Measurements from ENCODE around the gene TMTC2.
"Not testable (repeated sequence)": the region's sequence is repeated elsewhere in the genome, so short reads cannot be mapped to it uniquely, and the experiment has no call there.

The TMTC2 gene

DNA sequence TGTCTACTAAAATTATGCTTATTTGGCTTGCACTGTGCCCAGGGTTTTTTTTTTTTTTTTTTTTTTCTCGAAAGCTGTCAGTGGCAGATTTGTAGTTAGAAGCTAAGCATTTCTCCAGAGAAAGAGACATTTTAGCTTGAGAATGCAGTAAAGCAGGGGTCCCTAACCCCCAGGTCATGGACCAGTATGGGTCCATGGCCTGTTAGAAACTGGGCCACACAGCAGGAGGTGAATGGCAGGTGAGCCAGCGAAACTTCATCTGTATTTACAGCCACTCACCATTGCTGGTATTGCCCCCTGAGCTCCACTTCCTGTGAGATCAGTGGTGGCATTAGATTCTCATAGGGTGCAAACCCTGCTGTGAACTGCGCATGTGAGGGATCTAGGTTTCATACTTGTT, 73.7 kb downstream of the TMTC2 start:
- H3K27me3 ChIP-seq (replicated peaks) = no peaks in the 10 kb centered on the region
- no peaks in the 10 kb centered on the region for H3K36me3 ChIP-seq (replicated peaks)
- H3K27ac ChIP-seq = no peak overlapping the region
- TF ChIP-seq, protein P1, sequence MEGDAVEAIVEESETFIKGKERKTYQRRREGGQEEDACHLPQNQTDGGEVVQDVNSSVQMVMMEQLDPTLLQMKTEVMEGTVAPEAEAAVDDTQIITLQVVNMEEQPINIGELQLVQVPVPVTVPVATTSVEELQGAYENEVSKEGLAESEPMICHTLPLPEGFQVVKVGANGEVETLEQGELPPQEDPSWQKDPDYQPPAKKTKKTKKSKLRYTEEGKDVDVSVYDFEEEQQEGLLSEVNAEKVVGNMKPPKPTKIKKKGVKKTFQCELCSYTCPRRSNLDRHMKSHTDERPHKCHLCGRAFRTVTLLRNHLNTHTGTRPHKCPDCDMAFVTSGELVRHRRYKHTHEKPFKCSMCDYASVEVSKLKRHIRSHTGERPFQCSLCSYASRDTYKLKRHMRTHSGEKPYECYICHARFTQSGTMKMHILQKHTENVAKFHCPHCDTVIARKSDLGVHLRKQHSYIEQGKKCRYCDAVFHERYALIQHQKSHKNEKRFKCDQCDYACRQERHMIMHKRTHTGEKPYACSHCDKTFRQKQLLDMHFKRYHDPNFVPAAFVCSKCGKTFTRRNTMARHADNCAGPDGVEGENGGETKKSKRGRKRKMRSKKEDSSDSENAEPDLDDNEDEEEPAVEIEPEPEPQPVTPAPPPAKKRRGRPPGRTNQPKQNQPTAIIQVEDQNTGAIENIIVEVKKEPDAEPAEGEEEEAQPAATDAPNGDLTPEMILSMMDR (IDR thresholded peaks at IDR 0.05; ENCODE audit: low read depth, low read length, missing control alignments) = no peak
- in situ Hi-C loops (cut with HindIII; ENCODE audit: low pct_ligation_motif_present, low sequenced_read_pairs) = no loop called here
- H3K4me3 ChIP-seq (ENCODE audit: low read depth, low read length) = no peak overlapping the region
- no peak for DNase-seq

- H3K4me3 ChIP-seq (ENCODE audit: low read depth, low read length); H3K27me3 ChIP-seq (replicated peaks): not testable (repeated sequence)
Measured at GRCh38 chr12:82765206-82765605, 78.5 kb downstream of the TMTC2 start.

DNA sequence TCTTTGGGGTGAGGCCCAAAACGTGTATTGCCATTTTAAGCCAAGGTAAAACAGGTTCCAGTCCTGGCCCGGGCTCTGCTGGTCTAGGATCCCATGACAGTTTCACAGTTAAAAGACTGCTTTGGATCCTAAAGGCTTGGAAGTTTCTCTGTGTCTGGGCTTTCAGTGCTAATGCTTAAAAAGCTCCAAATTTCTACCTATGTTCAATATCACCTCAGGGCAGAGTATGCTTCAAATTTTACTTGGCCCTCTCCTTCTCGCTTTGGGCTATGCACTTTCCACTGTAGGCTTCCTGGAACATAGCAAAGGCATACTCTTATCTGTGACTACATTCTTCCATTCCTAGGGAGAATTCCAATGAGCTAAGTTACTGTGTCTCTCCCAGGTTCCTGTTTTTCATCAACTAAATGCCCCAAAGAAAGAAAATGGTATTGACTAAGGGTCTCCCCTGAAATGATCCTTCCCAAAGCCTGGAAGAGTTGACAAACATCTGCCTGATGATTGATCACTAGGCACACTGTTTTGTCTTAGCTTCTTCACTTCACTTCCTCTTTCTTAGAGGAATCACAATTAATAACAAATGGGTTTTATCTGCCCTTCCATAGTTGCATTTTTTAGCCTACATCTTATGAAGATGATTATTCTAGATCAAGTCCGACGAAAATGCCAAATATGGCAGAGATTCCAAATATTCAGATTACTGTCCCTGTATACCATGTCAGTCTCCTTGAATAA, 79.4 kb downstream of the TMTC2 start:
- TF ChIP-seq, protein P1 (IDR thresholded peaks at IDR 0.05; ENCODE audit: low read depth, low read length, missing control alignments) = no peak
- in situ Hi-C loops (cut with HindIII; ENCODE audit: low pct_ligation_motif_present, low sequenced_read_pairs) = no loop called here
- Histone ChIP-seq H3K4me3 (ENCODE audit: low read depth, low read length) (no peak overlapping the region), H3K27ac (no peak overlapping the region), H3K27me3 (replicated peaks) (no peaks in the 10 kb centered on the region), H3K36me3 (replicated peaks) (no peaks in the 10 kb centered on the region)
- DNase-seq = no peak

More at GRCh38 chr12:82765206-82765605, 78.5 kb downstream of the TMTC2 start:
- in situ Hi-C loops (cut with HindIII; ENCODE audit: low pct_ligation_motif_present, low sequenced_read_pairs); DNase-seq; H3K27ac ChIP-seq; H3K36me3 ChIP-seq (replicated peaks): not testable (repeated sequence)

DNA sequence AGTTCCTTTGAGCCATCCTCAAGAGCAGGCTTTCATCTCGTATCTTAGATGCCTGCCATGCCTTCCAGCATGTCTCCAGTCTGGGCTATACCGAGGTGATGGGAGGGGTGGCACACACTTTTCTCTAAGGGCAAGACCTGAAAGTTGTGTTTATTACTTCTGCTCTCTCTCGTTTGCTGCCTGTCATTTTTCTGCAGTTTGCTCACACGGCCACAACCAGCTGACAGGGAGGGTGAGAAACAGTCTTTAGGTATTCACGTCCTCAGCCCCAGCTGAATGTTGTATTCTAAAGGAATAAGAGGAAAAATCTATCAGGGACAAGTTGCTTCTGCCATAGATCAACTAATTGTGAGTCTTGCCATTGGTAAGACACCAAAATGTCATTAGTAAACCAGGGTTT, 88.0 kb downstream of the TMTC2 start:
- Histone ChIP-seq H3K36me3 (replicated peaks) (no peaks in the 10 kb centered on the region), H3K27me3 (replicated peaks) (no peaks in the 10 kb centered on the region), H3K27ac (no peak overlapping the region), H3K4me3 (ENCODE audit: low read depth, low read length) (no peak overlapping the region)
- in situ Hi-C loops (cut with HindIII; ENCODE audit: low pct_ligation_motif_present, low sequenced_read_pairs) = no loop called here
- TF ChIP-seq, protein P1 (IDR thresholded peaks at IDR 0.05; ENCODE audit: low read depth, low read length, missing control alignments) = no peak
- no peak for DNase-seq

DNA sequence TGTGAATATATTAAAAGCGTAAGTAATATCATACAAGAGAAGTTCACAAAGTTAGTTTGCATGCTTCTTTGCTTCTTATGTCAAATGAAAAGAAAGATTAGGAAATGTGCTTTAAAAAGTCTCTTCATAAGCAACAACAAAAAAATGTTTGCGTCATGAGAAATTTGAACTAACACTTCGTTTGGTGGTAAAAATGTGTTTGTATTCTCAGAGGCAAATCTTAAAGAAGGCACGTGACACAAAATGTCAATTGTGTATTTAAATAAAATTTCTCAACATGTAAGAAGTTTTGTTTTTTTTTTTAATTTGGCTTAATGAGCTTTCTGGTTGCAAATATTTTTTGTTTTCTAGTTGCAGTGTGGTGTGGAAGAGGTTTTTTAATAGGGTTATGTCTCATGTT, 93.8 kb downstream of the TMTC2 start:
- no peak for DNase-seq
- Histone ChIP-seq H3K4me3 (ENCODE audit: low read depth, low read length) (no peak overlapping the region), H3K27ac (no peak overlapping the region), H3K36me3 (replicated peaks) (no peaks in the 10 kb centered on the region), H3K27me3 (replicated peaks) (no peaks in the 10 kb centered on the region)
- TF ChIP-seq, protein P1 (IDR thresholded peaks at IDR 0.05; ENCODE audit: low read depth, low read length, missing control alignments) = no peak
- in situ Hi-C loops (cut with HindIII; ENCODE audit: low pct_ligation_motif_present, low sequenced_read_pairs) = no loop called here

GRCh38 chr12:82781309-82781997, 94.7 kb downstream of the TMTC2 start:
- no peak overlapping the region for H3K4me3 ChIP-seq (ENCODE audit: low read depth, low read length)
- TF ChIP-seq, protein P1 (IDR thresholded peaks at IDR 0.05; ENCODE audit: low read depth, low read length, missing control alignments) = no peak

More at GRCh38 chr12:82781309-82781997, 94.7 kb downstream of the TMTC2 start:
- Histone ChIP-seq H3K36me3 (replicated peaks) (no peaks in the 10 kb centered on the region), H3K27me3 (replicated peaks) (no peaks in the 10 kb centered on the region), H3K27ac (no peak overlapping the region)
- no peak for DNase-seq
- in situ Hi-C loops (cut with HindIII; ENCODE audit: low pct_ligation_motif_present, low sequenced_read_pairs) = no loop called here
